Parathyroid adenoma (tissue), 2 donors: ENCODE measurements around the gene LOXL1.

Experiments
- H2AFZ ChIP-seq: fragments of 300-600 bp; sonication (generic); one replicate; pipeline ENCODE4 v1.7.0; 2017; ENCODE audit warnings: antibody characterized with exemption, mild to moderate bottlenecking
- H3K27ac ChIP-seq: fragments of 300-600 bp; sonication (generic); one replicate; pipeline ENCODE4 v1.7.0; 2017
- H3K27me3 ChIP-seq: fragments of 300-600 bp; sonication (generic); one replicate; pipeline ENCODE4 v1.7.0; 2017; ENCODE audit warnings: low read length; ENCODE audit not compliant: control insufficient read depth, insufficient read depth
- H3K36me3 ChIP-seq: fragments of 300-600 bp; sonication (generic); one replicate; pipeline ENCODE4 v1.7.0; 2017; ENCODE audit warnings: low read length; ENCODE audit not compliant: control insufficient read depth, insufficient read depth
- H3K4me1 ChIP-seq: fragments of 300-600 bp; sonication (generic); one replicate; pipeline ENCODE4 v1.7.0; 2017; ENCODE audit warnings: control low read depth
- H3K4me2 ChIP-seq: fragments of 300-600 bp; sonication (generic); one replicate; pipeline ENCODE4 v1.7.0; 2017; ENCODE audit warnings: low read length
- H3K4me3 ChIP-seq: fragments of 300-600 bp; sonication (generic); one replicate; pipeline ENCODE4 v1.7.0; 2017; ENCODE audit warnings: low read depth, low read length
- H3K79me2 ChIP-seq: fragments of 300-600 bp; sonication (generic); one replicate; pipeline ENCODE4 v1.7.0; 2017; ENCODE audit warnings: control low read depth
- H3K9ac ChIP-seq: fragments of 300-600 bp; sonication (generic); one replicate; pipeline ENCODE4 v1.7.0; 2017; ENCODE audit warnings: mild to moderate bottlenecking
- H3K9me3 ChIP-seq: fragments of 300-600 bp; sonication (generic); one replicate; pipeline ENCODE4 v1.7.0; 2017; ENCODE audit warnings: low read length; ENCODE audit not compliant: control insufficient read depth
- CTCF ChIP-seq: fragments of 300-600 bp; sonication (generic); IDR thresholded peaks from one replicate; pipeline ENCODE4 v1.7.0; 2017; ENCODE audit warnings: antibody characterized with exemption, mild to moderate bottlenecking
- donor health status: primary hyperparathyroidism.

The LOXL1 gene

GRCh38 chr15:73986776-73987056 is 60.5 kb downstream of the LOXL1 start:
- TF ChIP-seq CTCF: no peak
- H3K4me3 ChIP-seq: no peak overlapping the region
- H3K36me3 ChIP-seq: no peaks in the 10 kb centered on the region
- H3K4me1 ChIP-seq: peaks cover 15% of the 10 kb centered on the region
- H3K27me3 ChIP-seq: no peaks in the 10 kb centered on the region
- no peak overlapping the region for H3K9ac ChIP-seq
- peak overlapping the region; percentile 16 for H3K27ac ChIP-seq
- no peaks in the 10 kb centered on the region for H3K9me3 ChIP-seq
- no peak overlapping the region for H2AFZ ChIP-seq
- H3K79me2 ChIP-seq: peaks cover 2% of the 10 kb centered on the region
- no peak overlapping the region for H3K4me2 ChIP-seq

GRCh38 chr15:73987250-73987649 is 61.0 kb downstream of the LOXL1 start:
- Histone ChIP-seq H3K27ac (peak overlapping the region; percentile 16), H3K36me3 (no peaks in the 10 kb centered on the region)

GRCh38 chr15:73987681-73988444 is 61.6 kb downstream of the LOXL1 start:
- Histone ChIP-seq H3K9ac (no peak overlapping the region), H3K79me2 (peaks cover 2% of the 10 kb centered on the region), H3K36me3 (no peaks in the 10 kb centered on the region), H3K4me1 (peaks cover 8% of the 10 kb centered on the region), H3K4me2 (no peak overlapping the region), H2AFZ (no peak overlapping the region), H3K9me3 (no peaks in the 10 kb centered on the region), H3K27me3 (no peaks in the 10 kb centered on the region), H3K27ac (peak overlapping the region; percentile 49), H3K4me3 (no peak overlapping the region)
- TF ChIP-seq CTCF: no peak

More at GRCh38 chr15:73987250-73987649, 61.0 kb downstream of the LOXL1 start:
- H2AFZ ChIP-seq: no peak overlapping the region
- no peak overlapping the region for H3K9ac ChIP-seq
- TF ChIP-seq CTCF: no peak
- H3K79me2 ChIP-seq: peaks cover 2% of the 10 kb centered on the region
- H3K27me3 ChIP-seq: no peaks in the 10 kb centered on the region
- H3K4me1 ChIP-seq: peaks cover 10% of the 10 kb centered on the region
- no peak overlapping the region for H3K4me2 ChIP-seq
- no peaks in the 10 kb centered on the region for H3K9me3 ChIP-seq
- no peak overlapping the region for H3K4me3 ChIP-seq

GRCh38 chr15:73988445-73988969 is 62.2 kb downstream of the LOXL1 start:
- Histone ChIP-seq H3K4me2 (no peak overlapping the region), H2AFZ (no peak overlapping the region), H3K9ac (no peak overlapping the region), H3K27me3 (no peaks in the 10 kb centered on the region), H3K4me3 (no peak overlapping the region), H3K36me3 (no peaks in the 10 kb centered on the region), H3K4me1 (peaks cover 3% of the 10 kb centered on the region), H3K9me3 (no peaks in the 10 kb centered on the region), H3K79me2 (peaks cover 2% of the 10 kb centered on the region), H3K27ac (peak overlapping the region; percentile 49)
- no peak for TF ChIP-seq CTCF
